Neutrophil (primary cell): ENCODE data around the gene SRRT.

Experiments used
- H3K27ac ChIP-seq: fragments of 200-600 bp; sonication (generic); 2 replicates; pipeline ENCODE4 v1.5.1; 2016; ENCODE audit warnings: mild to moderate bottlenecking, moderate library complexity
- H3K27me3 ChIP-seq: fragments of 200-600 bp; sonication (generic); 2 replicates; pipeline ENCODE4 v1.6.0; 2016; ENCODE audit warnings: mild to moderate bottlenecking
- H3K36me3 ChIP-seq: fragments of 200-600 bp; sonication (generic); 2 replicates; pipeline ENCODE4 v1.5.1; 2017
- H3K4me1 ChIP-seq, 2 experiments: fragments of 200-600 bp in 1 of 2; sonication (generic) in 1 of 2; 1 replicate in 1 of 2; 2 replicates in 1 of 2; pipeline versions ENCODE4 v1.5.1 to v1.6.1; 2013 to 2016; ENCODE audit warnings: low read depth in 1 of 2, low read length in 1 of 2, mild to moderate bottlenecking in 1 of 2, moderate library complexity in 1 of 2; ENCODE audit not compliant: control insufficient read depth in 1 of 2, insufficient read depth in 1 of 2
- H3K4me3 ChIP-seq, 2 experiments: fragments of 200-600 bp in 1 of 2; sonication (generic) in 1 of 2; 1 replicate in 1 of 2; 2 replicates in 1 of 2; pipeline ENCODE4 v1.5.1; 2013 to 2016; ENCODE audit warnings: low read depth in 1 of 2, low read length in 1 of 2, mild to moderate bottlenecking in 1 of 2, moderate library complexity in 1 of 2
- H3K9me3 ChIP-seq: fragments of 200-600 bp; sonication (generic); 2 replicates; pipeline ENCODE4 v1.5.1; 2016
- CTCF ChIP-seq: fragments of 200-600 bp; sonication (generic); IDR thresholded peaks from 2 replicates; pipeline ENCODE4 v1.5.1; 2016; ENCODE audit warnings: antibody characterized with exemption

The SRRT gene

GRCh38 chr7:100879685-100880261 lies 4.9 kb downstream of the SRRT start:
- H3K9me3 ChIP-seq, result no peaks in the 10 kb centered on the region

GRCh38 chr7:100880645-100881044 lies 5.7 kb downstream of the SRRT start:
- Histone ChIP-seq H3K27ac (no peak overlapping the region), H3K36me3 (peaks cover 79% of the 10 kb centered on the region), H3K9me3 (no peaks in the 10 kb centered on the region), H3K4me1 (peaks cover 10 to 11% of the 10 kb centered on the region in 2 experiments), H3K27me3 (no peaks in the 10 kb centered on the region), H3K4me3 (no peak overlapping the region)
- no peak for TF ChIP-seq CTCF

More at GRCh38 chr7:100879685-100880261, 4.9 kb downstream of the SRRT start:
- no peak overlapping the region for H3K4me3 ChIP-seq
- TF ChIP-seq CTCF, result no peak
- peaks cover 15 to 17% of the 10 kb centered on the region in 2 experiments for H3K4me1 ChIP-seq
- H3K27ac ChIP-seq, result no peak overlapping the region
- H3K27me3 ChIP-seq, result no peaks in the 10 kb centered on the region
- peaks cover 70% of the 10 kb centered on the region for H3K36me3 ChIP-seq

DNA sequence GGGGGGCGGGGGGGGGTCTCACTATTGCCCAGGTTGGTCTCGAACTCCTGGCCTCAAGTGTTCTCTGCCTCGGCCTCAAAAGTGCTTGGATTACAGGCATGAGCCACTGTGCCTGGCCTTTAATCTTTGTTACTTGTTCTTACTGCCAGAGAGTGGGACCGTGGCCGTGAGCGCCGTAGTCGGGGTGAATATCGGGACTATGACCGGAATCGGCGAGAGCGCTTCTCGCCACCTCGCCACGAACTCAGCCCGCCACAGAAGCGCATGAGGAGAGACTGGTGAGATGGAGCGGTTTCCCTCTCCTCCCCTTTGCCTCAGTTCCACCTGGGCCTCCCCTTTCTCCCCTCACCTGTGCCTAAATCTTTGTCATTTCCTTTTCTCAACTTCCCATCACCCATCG lies 6.2 kb downstream of the SRRT start:
- Histone ChIP-seq H3K27ac (no peak overlapping the region), H3K4me1 (peaks cover 6 to 8% of the 10 kb centered on the region in 2 experiments), H3K4me3 (no peak overlapping the region), H3K36me3 (peaks cover 84% of the 10 kb centered on the region), H3K27me3 (no peaks in the 10 kb centered on the region), H3K9me3 (no peaks in the 10 kb centered on the region)
- no peak for TF ChIP-seq CTCF

DNA sequence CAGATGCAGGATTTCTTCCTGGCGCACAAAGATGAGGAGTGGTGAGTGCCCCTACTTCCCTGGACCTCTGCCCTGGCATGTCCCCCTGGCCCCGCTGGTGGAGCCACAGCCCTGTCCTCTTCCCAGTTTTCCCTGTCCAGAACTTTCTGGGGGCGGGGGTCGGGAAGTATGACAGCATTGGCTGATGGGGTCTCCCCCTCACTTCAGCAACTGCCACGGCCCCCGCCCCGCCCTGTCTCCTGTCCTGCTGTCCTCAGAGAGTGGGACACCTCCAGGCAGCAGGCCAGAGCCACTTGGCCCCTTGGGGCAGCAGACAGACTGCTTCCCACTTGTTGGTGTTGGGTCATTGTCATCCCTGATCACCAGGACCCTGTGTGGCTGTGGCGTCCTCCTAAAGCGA lies 7.3 kb downstream of the SRRT start:
- no peak overlapping the region for H3K27ac ChIP-seq
- H3K36me3 ChIP-seq, result peaks cover 84% of the 10 kb centered on the region
- no peak for TF ChIP-seq CTCF
- H3K4me3 ChIP-seq, result no peak overlapping the region
- H3K9me3 ChIP-seq, result no peaks in the 10 kb centered on the region
- no peaks in the 10 kb centered on the region for H3K27me3 ChIP-seq
- peaks cover 12% of the 10 kb centered on the region in 2 experiments for H3K4me1 ChIP-seq

GRCh38 chr7:100882785-100883526 lies 8.1 kb downstream of the SRRT start:
- Histone ChIP-seq H3K4me1 (peaks cover 19% of the 10 kb centered on the region in 2 experiments), H3K36me3 (peaks cover 78% of the 10 kb centered on the region), H3K4me3 (no peak overlapping the region), H3K27me3 (no peaks in the 10 kb centered on the region), H3K27ac (no peak overlapping the region), H3K9me3 (no peaks in the 10 kb centered on the region)
- TF ChIP-seq CTCF, result no peak
